Measurements from ENCODE around the gene GOLGA7B. TPM values are rescaled to one million over a fixed set of nuclear protein-coding genes. Genes with fewer than 3 reads are reported as not detected.

Gene GOLGA7B
- total RNA-seq, 1 donor from 2014 or later: 2.7 TPM

DNA sequence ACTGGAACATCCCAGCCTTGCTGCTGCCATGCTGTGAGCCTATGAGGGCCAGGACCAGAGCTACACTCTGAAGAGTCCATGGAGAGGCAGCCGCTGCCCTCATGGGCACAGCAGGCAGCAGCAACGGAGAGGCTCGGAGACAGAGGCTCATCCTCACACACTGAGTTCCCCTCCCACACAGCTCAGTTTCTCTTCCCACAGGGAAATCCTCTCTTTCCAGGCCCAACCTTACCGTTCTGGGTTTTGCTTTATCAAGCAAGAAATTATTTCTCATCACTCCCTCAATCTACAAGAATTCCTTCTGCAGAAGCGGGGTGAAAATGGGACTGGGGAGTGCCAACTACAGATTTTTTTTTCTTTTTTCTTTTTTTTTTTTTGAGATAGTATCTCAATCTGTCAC lies 36.6 kb downstream of the GOLGA7B start:
- TF ChIP-seq, protein P1, sequence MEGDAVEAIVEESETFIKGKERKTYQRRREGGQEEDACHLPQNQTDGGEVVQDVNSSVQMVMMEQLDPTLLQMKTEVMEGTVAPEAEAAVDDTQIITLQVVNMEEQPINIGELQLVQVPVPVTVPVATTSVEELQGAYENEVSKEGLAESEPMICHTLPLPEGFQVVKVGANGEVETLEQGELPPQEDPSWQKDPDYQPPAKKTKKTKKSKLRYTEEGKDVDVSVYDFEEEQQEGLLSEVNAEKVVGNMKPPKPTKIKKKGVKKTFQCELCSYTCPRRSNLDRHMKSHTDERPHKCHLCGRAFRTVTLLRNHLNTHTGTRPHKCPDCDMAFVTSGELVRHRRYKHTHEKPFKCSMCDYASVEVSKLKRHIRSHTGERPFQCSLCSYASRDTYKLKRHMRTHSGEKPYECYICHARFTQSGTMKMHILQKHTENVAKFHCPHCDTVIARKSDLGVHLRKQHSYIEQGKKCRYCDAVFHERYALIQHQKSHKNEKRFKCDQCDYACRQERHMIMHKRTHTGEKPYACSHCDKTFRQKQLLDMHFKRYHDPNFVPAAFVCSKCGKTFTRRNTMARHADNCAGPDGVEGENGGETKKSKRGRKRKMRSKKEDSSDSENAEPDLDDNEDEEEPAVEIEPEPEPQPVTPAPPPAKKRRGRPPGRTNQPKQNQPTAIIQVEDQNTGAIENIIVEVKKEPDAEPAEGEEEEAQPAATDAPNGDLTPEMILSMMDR (IDR thresholded peaks at IDR 0.05; ENCODE audit: insufficient read depth, low read length, poor library complexity, severe bottlenecking): no peak

DNA sequence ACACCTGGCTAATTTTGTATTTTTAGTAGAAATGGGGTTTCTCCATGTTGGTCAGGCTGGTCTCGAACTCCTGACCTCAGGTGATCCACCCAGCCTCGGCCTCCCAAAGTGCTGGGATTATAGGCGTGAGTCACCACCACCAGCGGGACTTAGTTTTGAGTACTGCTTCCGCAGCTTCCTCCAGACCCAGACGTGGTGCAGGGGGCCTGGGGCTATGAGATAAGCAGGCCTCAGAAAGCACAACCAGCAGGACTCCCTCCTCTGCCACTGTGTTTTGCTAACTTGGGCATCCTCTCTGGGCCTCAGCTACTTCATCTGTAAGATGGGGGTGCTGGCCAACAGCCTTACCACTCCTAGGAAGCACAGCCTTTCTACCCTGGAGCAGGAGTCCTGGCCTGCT lies 37.8 kb downstream of the GOLGA7B start:
- no peak overlapping the region for H3K4me3 ChIP-seq (ENCODE audit: low read depth, low read length)
- H3K27me3 ChIP-seq (ENCODE audit: control insufficient read depth, insufficient read depth, low read length): no peaks in the 10 kb centered on the region
- TF ChIP-seq, protein P1 (IDR thresholded peaks at IDR 0.05; ENCODE audit: insufficient read depth, low read length, poor library complexity, severe bottlenecking): no peak
- DNase-seq (ENCODE audit: low read depth): no peak
- no peaks in the 10 kb centered on the region for H3K36me3 ChIP-seq (ENCODE audit: control insufficient read depth, insufficient read depth, low read length)

More for the DNA sequence above, 36.6 kb downstream of the GOLGA7B start:
- H3K4me3 ChIP-seq (ENCODE audit: low read depth, low read length): no peak overlapping the region
- no peak for DNase-seq (ENCODE audit: low read depth)
- H3K27me3 ChIP-seq (ENCODE audit: control insufficient read depth, insufficient read depth, low read length): no peaks in the 10 kb centered on the region
- no peaks in the 10 kb centered on the region for H3K36me3 ChIP-seq (ENCODE audit: control insufficient read depth, insufficient read depth, low read length)

DNA sequence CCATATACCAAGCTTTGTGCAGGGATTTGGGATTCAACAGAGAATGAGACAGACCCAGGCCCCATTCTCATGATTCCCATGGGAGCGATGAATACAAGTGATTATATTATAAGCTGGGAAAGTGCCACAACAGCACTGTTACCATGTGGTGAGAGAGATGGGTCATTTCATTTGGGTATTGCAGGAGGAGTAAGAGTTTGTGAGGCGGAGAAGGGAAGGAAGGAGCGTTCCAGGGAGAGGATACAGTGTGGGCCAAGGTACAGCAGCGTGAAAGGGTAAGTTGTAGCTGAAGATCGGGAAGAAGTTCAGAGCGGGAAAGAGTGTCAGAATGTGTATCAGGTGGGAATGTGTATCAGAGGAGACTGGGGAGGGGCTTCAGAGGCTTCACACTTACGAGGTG lies 38.5 kb downstream of the GOLGA7B start:
- TF ChIP-seq, protein P1 (IDR thresholded peaks at IDR 0.05; ENCODE audit: insufficient read depth, low read length, poor library complexity, severe bottlenecking): no peak
- Histone ChIP-seq H3K4me3 (ENCODE audit: low read depth, low read length) (no peak overlapping the region), H3K27me3 (ENCODE audit: control insufficient read depth, insufficient read depth, low read length) (no peaks in the 10 kb centered on the region), H3K36me3 (ENCODE audit: control insufficient read depth, insufficient read depth, low read length) (no peaks in the 10 kb centered on the region)
- no peak for DNase-seq (ENCODE audit: low read depth)

DNA sequence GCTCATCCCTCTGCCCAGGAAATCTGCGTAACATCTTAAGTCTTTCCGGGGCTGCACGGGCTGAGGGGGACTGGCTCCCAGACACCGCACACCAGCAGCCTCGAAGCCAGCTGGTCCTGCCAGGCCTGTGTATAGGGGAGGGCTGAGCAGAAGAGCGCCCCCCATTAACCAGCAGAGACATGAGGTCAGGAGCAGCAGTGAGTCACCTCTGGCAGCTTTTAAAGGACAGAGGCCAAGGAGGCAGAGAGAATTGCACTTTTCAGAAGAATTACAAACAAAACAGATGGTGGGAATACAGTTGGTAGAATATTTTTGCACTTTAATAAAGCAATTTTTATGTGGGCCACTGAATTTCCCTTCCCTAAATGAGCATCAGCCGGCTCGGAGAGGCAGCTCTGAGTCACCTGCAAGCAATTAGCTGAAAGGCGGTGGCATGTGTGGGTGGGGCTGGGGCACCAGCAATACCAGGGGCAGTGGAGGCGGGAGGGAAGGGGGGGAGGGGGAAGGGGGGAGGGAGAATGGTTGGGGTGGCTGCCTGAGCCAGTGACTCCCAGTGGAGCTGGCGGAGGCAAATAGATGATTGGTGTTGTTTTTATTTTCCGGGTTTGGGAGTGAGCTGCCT lies 39.1 kb downstream of the GOLGA7B start:
- DNase-seq (ENCODE audit: low read depth): peak; percentile 67
- TF ChIP-seq, protein P1 (IDR thresholded peaks at IDR 0.05; ENCODE audit: insufficient read depth, low read length, poor library complexity, severe bottlenecking): peak; percentile 37
- Histone ChIP-seq H3K27me3 (ENCODE audit: control insufficient read depth, insufficient read depth, low read length) (no peaks in the 10 kb centered on the region), H3K4me3 (ENCODE audit: low read depth, low read length) (peak overlapping the region; percentile 21), H3K36me3 (ENCODE audit: control insufficient read depth, insufficient read depth, low read length) (no peaks in the 10 kb centered on the region)

DNA sequence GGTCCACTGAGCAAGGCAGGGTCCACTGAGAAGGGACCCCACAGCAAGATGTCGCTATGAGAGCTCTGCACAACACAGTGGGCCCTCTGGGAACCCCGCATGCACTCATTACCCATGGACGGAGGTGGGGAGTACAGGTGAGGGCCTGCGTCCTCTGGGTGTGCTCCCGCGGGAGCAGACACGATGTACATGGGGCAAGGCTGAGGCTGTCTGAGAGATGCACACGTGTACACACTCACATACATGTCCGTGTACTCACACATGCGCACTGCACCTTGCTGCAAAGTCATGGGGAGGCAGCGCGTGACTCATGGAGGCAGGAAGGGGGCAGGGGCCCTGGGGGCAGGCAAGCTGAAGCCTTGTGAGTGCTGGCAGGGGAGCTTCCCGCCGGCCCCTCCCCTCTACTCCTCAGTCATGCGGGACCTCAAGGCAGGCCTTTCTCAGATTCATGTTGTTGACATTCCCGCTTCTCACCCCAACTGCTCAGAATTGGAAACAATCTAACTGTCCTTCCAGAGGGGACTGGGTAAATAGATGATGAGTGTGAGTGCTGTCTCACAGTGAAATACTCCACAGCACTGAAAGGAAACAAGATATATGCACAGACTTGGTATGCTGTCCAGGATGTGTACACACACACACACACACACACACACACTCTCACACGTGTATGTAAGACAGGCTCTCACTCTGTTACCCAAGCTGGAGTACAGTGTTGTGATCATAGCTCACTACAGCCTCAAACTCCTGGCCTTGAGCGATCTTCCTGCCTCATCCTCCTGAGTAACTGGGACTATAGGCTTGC lies 40.0 kb downstream of the GOLGA7B start:
- DNase-seq (ENCODE audit: low read depth): peak; percentile 95
- TF ChIP-seq, protein P1 (IDR thresholded peaks at IDR 0.05; ENCODE audit: insufficient read depth, low read length, poor library complexity, severe bottlenecking): no peak
- Histone ChIP-seq H3K4me3 (ENCODE audit: low read depth, low read length) (peak overlapping the region; percentile 21), H3K36me3 (ENCODE audit: control insufficient read depth, insufficient read depth, low read length) (no peaks in the 10 kb centered on the region), H3K27me3 (ENCODE audit: control insufficient read depth, insufficient read depth, low read length) (no peaks in the 10 kb centered on the region)
